ENCODE measurements around the gene APC2.
"Not testable (repeated sequence)": the region's sequence is repeated elsewhere in the genome, so short reads cannot be mapped to it uniquely, and the experiment has no call there.

The APC2 gene

DNA sequence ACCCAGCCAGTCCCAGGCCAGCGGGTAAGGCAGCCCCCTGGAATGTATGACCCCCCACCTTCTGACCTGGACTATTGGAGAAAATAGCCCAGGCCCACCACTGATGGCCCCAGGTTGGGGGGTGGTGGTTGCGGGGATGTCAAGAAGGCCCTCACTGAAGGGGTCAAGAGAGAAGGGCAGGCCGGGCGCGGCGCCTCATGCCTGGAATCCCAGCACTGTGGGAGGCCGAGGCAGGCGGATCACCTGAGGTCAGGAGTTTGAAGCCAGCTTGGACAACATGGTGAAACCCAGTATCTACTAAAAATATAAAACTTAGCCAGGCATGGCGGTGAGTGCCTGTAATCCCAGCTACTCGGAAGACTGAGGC lies 64.4 kb downstream of the APC2 start:
- DNase-seq, result no peak

DNA sequence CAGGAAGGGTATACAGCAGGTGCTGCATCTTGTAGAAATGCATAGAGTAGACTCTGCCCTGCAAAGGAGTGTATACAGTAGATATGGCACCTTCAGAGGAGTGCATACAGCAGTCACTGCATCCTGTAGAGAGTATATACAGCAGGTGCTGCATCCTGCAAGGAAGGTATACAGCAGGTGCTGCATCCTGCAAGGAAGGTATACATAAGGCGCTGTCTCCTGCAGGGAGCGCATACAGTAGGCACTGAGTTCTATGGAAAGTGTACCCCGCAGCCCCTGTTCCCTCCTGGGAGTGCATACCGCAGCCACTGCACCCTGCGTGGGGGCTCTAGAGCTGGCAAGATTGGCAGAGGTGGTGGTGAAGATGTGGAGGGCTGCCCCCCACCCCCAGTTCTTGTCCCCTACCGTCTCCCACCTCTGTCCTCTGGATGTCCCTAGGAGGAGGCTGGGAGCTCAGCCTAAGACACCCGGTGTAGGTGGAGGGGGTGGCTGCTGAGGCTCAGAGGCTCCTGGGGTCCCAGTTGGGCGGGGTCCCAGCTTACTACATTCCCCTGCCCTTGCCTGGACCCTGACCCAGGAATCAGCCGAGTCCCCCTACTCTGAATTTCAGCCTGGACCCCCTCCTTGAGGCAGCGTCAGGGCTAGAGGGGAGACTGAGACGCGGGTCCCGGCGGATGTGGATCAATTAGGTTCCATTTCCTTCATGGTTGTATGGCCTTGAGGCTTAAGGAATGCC lies 65.2 kb downstream of the APC2 start:
- DNase-seq, result no peak

DNA sequence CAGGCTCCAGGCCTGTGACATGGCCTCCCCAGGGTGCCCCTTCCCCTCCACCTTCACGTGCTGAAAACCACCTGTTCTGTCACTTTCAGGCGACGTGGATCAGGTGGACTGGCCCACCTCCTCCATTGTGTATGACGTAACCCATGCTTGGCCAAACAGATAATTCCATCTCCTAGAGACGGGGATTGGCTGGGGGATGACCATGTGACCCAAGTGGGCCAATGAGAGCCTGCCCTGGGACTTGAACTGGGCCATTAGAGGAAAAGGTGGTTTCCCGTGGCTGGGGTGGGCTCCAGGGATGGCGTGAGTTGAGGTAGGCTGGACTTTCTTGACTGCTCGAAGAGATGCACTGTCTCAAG lies 66.5 kb downstream of the APC2 start:
- peak; percentile 51 for DNase-seq

DNA sequence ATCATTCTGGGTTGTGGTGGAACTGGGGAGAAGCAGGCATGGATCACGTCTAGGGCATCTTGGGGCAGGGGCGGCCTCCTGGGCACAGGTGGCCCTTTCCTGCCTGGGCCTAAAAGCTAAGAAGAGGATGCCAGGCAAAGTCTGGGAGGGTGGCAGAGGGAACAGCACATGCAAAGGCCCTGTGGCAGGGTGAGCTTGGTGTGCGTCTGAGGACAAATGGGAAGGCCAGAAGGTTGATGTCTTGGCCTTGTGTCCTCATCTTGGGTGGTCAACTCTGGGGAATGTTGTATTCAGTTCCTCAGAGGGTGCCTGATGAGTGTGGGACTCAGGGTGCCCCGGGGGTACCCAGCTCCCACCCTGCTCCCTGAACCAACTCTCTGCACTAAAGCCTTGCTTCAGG lies 68.5 kb downstream of the APC2 start:
- DNase-seq, result no peak

DNA sequence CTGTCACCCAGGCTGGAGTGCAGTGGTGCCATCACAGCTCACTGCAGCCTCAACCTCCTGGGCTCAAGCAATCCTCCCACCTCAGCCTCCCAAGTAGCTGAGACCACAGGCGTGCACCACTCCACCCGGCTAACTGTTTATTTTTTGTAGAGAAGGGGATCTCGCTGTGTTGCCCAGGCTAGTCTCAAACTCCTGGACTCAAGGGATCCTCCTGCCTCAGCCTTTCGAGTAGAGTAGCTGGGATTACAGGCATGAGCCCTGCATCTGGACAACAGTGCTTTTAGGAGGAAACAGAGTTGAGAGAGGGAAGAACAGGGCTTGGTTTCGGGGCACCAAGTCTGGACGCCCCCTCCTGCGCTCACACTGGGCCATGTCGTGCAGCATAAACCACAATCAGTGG lies 69.9 kb downstream of the APC2 start:
- DNase-seq, result not testable (repeated sequence)

DNA sequence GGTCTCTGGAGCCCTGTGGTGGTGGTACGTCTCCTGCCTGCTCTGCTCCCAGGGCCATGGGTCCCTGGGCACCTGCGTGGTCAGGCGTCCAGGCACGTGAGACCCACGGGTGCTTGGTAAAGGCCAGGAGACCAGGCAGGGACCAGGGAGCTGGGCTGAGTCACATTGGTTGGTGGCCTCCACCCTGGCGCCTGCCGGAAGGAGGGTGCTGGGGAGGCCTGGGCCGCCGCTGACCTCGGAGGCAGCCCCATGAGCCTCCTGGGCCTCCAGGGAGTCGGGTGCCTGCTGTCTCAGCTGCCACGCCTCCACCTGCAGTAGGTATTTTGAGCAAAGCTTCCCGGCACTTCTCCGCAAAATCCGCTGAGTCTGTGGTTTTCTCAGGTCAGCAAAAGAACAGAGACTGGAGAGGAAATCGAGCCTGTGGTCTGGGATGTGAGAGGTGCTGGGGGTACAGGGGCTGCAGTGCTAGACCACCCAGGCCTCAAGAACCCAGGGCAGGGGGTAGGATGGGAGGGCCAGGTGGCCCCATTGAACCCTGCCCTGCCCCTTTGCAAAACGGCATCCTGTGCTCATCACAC lies 70.4 kb downstream of the APC2 start:
- no peak for DNase-seq

DNA sequence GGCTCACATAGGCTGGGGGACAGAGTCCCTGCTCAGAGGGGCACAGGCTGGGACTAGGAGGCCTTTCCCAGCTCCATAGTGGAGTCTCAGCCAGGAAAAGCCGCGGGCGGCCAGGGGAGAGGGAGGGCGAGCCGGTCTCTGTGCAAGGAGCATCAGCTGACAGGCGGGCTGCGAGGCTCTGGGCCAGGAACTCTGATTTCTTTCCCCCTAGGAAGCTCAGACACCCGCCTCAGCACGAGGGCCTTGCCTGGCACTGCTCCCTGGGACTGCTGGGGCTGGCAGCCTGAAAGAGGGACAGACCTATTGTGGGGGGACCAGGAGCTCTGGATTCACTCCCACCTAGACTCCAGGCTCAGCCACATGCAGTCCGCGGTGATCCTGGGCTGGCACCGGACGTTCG lies 71.7 kb downstream of the APC2 start:
- no peak for DNase-seq

DNA sequence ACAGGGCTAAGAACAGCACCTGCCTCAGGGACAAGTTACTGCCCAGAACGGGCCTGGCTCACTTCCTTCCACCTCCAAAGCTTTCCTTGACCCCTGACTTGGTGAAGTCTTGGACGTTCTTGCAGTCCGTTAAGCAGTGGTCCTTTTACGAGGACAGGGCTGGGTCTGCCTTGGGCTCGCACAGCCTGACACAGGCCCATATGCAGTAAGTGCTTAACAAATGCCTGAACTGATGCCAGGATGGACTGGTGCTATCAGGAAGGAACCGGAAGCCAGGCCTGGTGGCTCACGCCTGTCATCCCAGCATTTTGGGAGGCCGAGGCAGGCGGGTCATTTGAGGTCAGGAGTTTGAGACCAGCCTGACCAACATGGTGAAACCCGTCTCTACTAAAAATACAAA lies 72.1 kb downstream of the APC2 start:
- no peak for DNase-seq

DNA sequence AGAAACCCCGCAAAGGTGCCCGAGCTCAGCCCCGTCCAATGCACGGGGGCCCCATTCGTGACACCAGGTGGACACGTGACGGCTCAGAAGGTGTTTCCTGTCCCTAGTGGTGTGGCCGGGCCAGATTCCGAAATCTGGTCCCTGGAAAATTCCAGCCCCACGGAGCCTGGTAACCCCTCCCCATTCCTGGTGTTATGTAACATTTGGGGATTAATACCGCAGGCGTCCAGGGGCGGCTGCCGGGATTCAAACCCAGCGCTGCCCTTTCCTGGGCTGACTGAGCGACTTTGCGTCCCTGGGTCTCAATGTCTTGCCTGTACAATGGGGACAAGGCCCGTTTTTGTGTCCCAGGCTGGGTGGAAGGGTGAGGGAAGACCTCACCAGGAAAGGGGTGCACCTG lies 72.9 kb downstream of the APC2 start:
- DNase-seq, result no peak
